HepG2 (cell line): ENCODE results near the gene SYS1. TPM values are rescaled to one million over a fixed set of nuclear protein-coding genes. Genes with fewer than 3 reads are reported as not detected.

ENCODE experiments used
- ATAC-seq: fragments of 200-7000 bp; cut with Tn5 transposase; 3 replicates; pipeline ENCODE4 v1.9.1; 2020; ENCODE audit warnings: mild to moderate bottlenecking, moderate library complexity
- BruUV-seq: library from RNA; stranded (reverse); fragments of 400-500 nt; replicated peaks from 2 replicates; lab custom pipeline; 2021; lab: Mats Ljungman, UMichigan
- CTCF ChIA-PET: fragments of 300-600 bp; formaldehyde crosslinking; extraction: SDS; loops from one replicate; lab custom pipeline; 2021; ENCODE audit warnings: low total read pairs, inconsistent platforms, low intra/inter-chr PET ratio; lab: Yijun Ruan, JAX
- POLR2A ChIA-PET: fragments of 350-600 bp; sonication (Branson Sonifier 250); formaldehyde crosslinking; loops from one replicate; lab custom pipeline; 2020; ENCODE audit warnings: antibody characterized with exemption, inconsistent platforms; lab: Yijun Ruan, JAX
- DNase-seq: peaks from one replicate; pipeline ENCODE4 v3.0.0-alpha.2; 2015; ENCODE audit warnings: low spot score
- FAIRE-seq: peaks from 3 replicates; lab custom pipeline; 2011; peaks lifted over from hg19 to GRCh38; lab: Jason Lieb, UNC
- H2AFZ ChIP-seq: one replicate; pipeline ENCODE4 v1.6.1; 2011; ENCODE audit warnings: low read length, inconsistent platforms
- H3K27ac ChIP-seq: fragments of 300-600 bp; 3 replicates; pipeline ENCODE4 v1.8.0; 2011; ENCODE audit warnings: mixed run types, mild to moderate bottlenecking, mixed read lengths, low read length, inconsistent platforms; ENCODE audit not compliant: insufficient read depth; ENCODE audit errors: extremely low read length
- H3K27me3 ChIP-seq, 2 experiments: fragments of 200-600 bp in 1 of 2; 2 replicates in 1 of 2; 3 replicates in 1 of 2; pipeline versions ENCODE4 v1.6.0 to v1.8.0; 2011; ENCODE audit warnings: low read length in 2 of 2, mild to moderate bottlenecking in 2 of 2, moderate library complexity in 2 of 2, inconsistent platforms in 1 of 2; ENCODE audit not compliant: insufficient read depth in 2 of 2, control insufficient read depth in 1 of 2
- H3K36me3 ChIP-seq, 2 experiments: fragments of 200-600 bp in 1 of 2; replicated peaks in 1 of 2; 2 replicates in 1 of 2; 3 replicates in 1 of 2; pipeline versions ENCODE4 v1.5.1 to v1.8.0; 2011; ENCODE audit warnings: low read length in 2 of 2, inconsistent platforms in 1 of 2; ENCODE audit not compliant: insufficient read depth in 2 of 2, control insufficient read depth in 1 of 2
- H3K4me1 ChIP-seq: 2 replicates; pipeline ENCODE4 v1.5.1; 2012; ENCODE audit warnings: low read length, inconsistent platforms; ENCODE audit not compliant: insufficient read depth
- H3K4me2 ChIP-seq: 2 replicates; pipeline ENCODE4 v1.6.0; 2011; ENCODE audit warnings: low read depth, low read length, inconsistent platforms
- H3K4me3 ChIP-seq, 3 experiments: fragments of 200-600 bp in 1 of 3; sonication (generic), shearing (Covaris generic) in 1 of 3; replicated peaks in 1 of 3; 2 replicates each; pipeline ENCODE4 v1.5.1; 2011 to 2016; ENCODE audit warnings: low read length in 3 of 3, inconsistent platforms in 2 of 3, low read depth in 2 of 3, mild to moderate bottlenecking in 2 of 3, control low read depth in 1 of 3, mixed read lengths in 1 of 3; ENCODE audit not compliant: insufficient read depth in 1 of 3
- H3K79me2 ChIP-seq: one replicate; pipeline ENCODE4 v1.6.1; 2011; ENCODE audit warnings: low read length, inconsistent platforms; ENCODE audit not compliant: insufficient read depth
- H3K9ac ChIP-seq: 2 replicates; pipeline ENCODE4 v1.6.0; 2011; ENCODE audit warnings: mild to moderate bottlenecking, low read depth, low read length, inconsistent platforms; ENCODE audit not compliant: insufficient read depth
- H3K9me3 ChIP-seq: 2 replicates; pipeline ENCODE4 v1.5.1; 2012; ENCODE audit warnings: mild to moderate bottlenecking, low read length
- H4K20me1 ChIP-seq: 2 replicates; pipeline ENCODE4 v1.6.0; 2011; ENCODE audit warnings: inconsistent platforms, mild to moderate bottlenecking, low read length, moderate library complexity; ENCODE audit not compliant: insufficient read depth
- GABPA ChIP-seq, 2 experiments: IDR thresholded peaks; 2 replicates each; pipeline ENCODE4 v1.6.1; 2011 to 2016; ENCODE audit warnings: low read depth in 2 of 2, low read length in 1 of 2, missing biosample characterization in 1 of 2, missing genetic modification characterization in 1 of 2
- HMG20B ChIP-seq: conservative IDR thresholded peaks from 2 replicates; pipeline ENCODE4 v1.6.1; 2016; ENCODE audit warnings: missing genetic modification reagents, missing compliant biosample characterization
- MIER2 ChIP-seq: IDR thresholded peaks from 2 replicates; pipeline ENCODE4 v1.6.1; 2016; ENCODE audit warnings: missing biosample characterization, missing genetic modification reagents
- NCOA1 ChIP-seq: sonication (generic); formaldehyde crosslinking; IDR thresholded peaks from 2 replicates; pipeline ENCODE4 v1.9.0; 2021; ENCODE audit warnings: missing genetic modification reagents
- NFKBIZ ChIP-seq: IDR thresholded peaks from 2 replicates; pipeline ENCODE4 v1.6.1; 2018; ENCODE audit warnings: missing genetic modification reagents, missing compliant biosample characterization
- RBFOX2 ChIP-seq: fragments of 200-400 bp; formaldehyde crosslinking; IDR thresholded peaks from 2 replicates; pipeline ENCODE4 v1.6.1; 2017; ENCODE audit warnings: low read depth, mild to moderate bottlenecking, low read length
- STAG1 ChIP-seq: sonication (generic); formaldehyde crosslinking; IDR thresholded peaks from 2 replicates; pipeline ENCODE4 v1.4.0; 2020; ENCODE audit warnings: missing genetic modification reagents
- TOE1 ChIP-seq: sonication (generic); formaldehyde crosslinking; IDR thresholded peaks from 2 replicates; pipeline ENCODE4 v1.4.0; 2020; ENCODE audit warnings: mild to moderate bottlenecking, missing genetic modification reagents
- TOPORS ChIP-seq: sonication (generic); formaldehyde crosslinking; IDR thresholded peaks from 2 replicates; pipeline ENCODE4 v1.8.0; 2023; ENCODE audit warnings: mild to moderate bottlenecking, missing genetic modification reagents
- ZNF382 ChIP-seq: sonication (generic); formaldehyde crosslinking; IDR thresholded peaks from 2 replicates; pipeline ENCODE4 v1.5.0; 2020; ENCODE audit warnings: missing genetic modification reagents, mild to moderate bottlenecking, borderline replicate concordance
- ZNF460 ChIP-seq: sonication (generic); formaldehyde crosslinking; IDR thresholded peaks from 2 replicates; pipeline ENCODE4 v1.5.1; 2020; ENCODE audit warnings: missing genetic modification reagents, mild to moderate bottlenecking, borderline replicate concordance
- WGBS: methylation state at CpG from one replicate; pipeline ENCODE4 v1.1.6; 2017; ENCODE audit warnings: low lambda C conversion rate; 5-methylcytosine and 5-hydroxymethylcytosine counted together
- in situ Hi-C: cut with HindIII; loops from 2 replicates; pipeline ENCODE4 v1.10.0; 2017; ENCODE audit warnings: low pct_unique_long_range_greater_than_20kb; ENCODE audit not compliant: extremely low pct_ligation_motif_present
- intact Hi-C: fragments of 100-400 bp; cut with micrococcal nuclease; formaldehyde crosslinking; loops from one replicate; pipeline ENCODE4 v1.10.0; 2022; ENCODE audit not compliant: unreplicated experiment
- polyA plus RNA-seq, 8 experiments: library from polyadenylated mRNA; depleted of rRNA in 3 of 8; stranded (reverse) in 7 of 8; unstranded in 1 of 8; fragments of >200 nt; fragmentation: Illumina TruSeq in 4 of 8; extraction: Trizol in 4 of 8; gene quantifications; 2 replicates each; pipeline versions ENCODE4 v1.2.1 to v1.2.3, GENCODE V29; 2011 to 2016; ENCODE audit warnings: low read depth in 4 of 8, missing spikeins in 1 of 8, mixed read lengths in 1 of 8; ENCODE audit not compliant: insufficient read depth in 1 of 8
- total RNA-seq, 5 experiments: library from RNA; depleted of rRNA; stranded (reverse); fragments of >200 nt; fragmentation: Illumina TruSeq; extraction: Trizol; gene quantifications; 2 replicates each; pipeline ENCODE4 v1.2.3, GENCODE V29; 2016; ENCODE audit warnings: low read depth in 1 of 5
- TF ChIP-seq, protein P1 (sequence below): sonication (generic); formaldehyde crosslinking; IDR thresholded peaks from 2 replicates; pipeline ENCODE4 v1.8.0; 2022; ENCODE audit warnings: mild to moderate bottlenecking, missing genetic modification reagents, moderate library complexity
- TF ChIP-seq, protein P2 (sequence below): sonication (generic); formaldehyde crosslinking; IDR thresholded peaks from 2 replicates; pipeline ENCODE4 v1.5.0; 2020; ENCODE audit warnings: mild to moderate bottlenecking, missing genetic modification reagents, moderate library complexity
- TF ChIP-seq, protein P3 (sequence below), 2 experiments: sonication (generic) in 1 of 2; formaldehyde crosslinking in 1 of 2; IDR thresholded peaks; 2 replicates each; pipeline versions ENCODE4 v1.6.1 to v1.9.0; 2014 to 2022; ENCODE audit warnings: antibody characterized with exemption in 1 of 2, borderline replicate concordance in 1 of 2, inconsistent platforms in 1 of 2, low read depth in 1 of 2, missing genetic modification reagents in 1 of 2

The SYS1 gene
- total and polyA plus RNA-seq, 2 of the 13 experiments (the other 11 are each of a cell fraction or from before 2014, with no cell fraction given), result 38.3 to 65.6 TPM

DNA sequence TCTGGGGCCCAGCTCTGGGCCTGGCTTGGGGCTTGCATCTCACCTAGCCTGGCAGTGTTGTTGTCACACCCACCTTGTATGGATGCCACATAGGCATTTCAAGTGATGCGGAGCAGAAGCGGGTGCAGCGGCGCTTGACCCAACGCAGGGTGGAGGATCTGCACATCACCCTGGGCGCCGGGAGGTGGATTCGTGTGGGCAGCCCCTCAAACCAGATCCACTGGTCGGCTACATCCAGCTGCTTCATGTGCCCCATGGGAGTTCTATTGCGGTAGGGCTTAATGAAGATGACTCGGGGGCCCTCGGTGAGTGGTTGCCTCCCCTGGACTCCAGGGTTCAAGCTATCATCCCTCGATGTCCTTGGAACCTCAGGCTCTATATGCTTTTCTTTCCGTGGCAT, 12.0 kb downstream of the SYS1 start (continued):
- no peak for TF ChIP-seq NCOA1 (CRISPR knock-in tag)
- TF ChIP-seq TOPORS, result no peak
- no peak for TF ChIP-seq STAG1
- TF ChIP-seq, all 625 proteins: peak for 0

DNA sequence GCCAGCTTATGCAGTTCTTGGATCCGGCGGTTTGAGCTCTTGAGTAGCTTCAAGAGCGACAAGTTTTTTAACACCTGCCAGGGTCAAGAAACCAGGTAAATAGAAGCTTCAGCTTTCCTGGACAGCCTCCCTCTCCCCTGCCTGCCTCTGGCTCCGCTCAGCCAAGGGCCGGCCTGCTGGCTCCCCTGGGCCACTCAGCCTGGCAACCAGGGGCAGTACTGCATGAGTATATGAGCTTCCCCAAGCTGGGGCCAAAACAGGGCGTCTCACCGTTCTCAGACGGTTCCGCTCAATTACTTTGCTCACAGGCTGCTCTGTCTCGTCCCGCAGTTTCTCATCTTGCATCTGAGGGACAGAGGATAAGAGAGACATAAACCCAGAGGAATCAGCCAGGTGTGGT, 14.3 kb downstream of the SYS1 start:
- in situ Hi-C loops, result no loop called here
- no TSS peak for BruUV-seq

More for the DNA sequence above, 14.3 kb downstream of the SYS1 start:
- Histone ChIP-seq H3K4me1 (peaks cover 8% of the 10 kb centered on the region), H3K9me3 (no peaks in the 10 kb centered on the region), H3K27me3 (no peaks in the 10 kb centered on the region), H2AFZ (no peak overlapping the region), H3K4me2 (no peak overlapping the region), H4K20me1 (no peaks in the 10 kb centered on the region), H3K27ac (no peak overlapping the region), H3K36me3 (no peaks in the 10 kb centered on the region; a peak in 1 of 5 replicates), H3K9ac (no peak overlapping the region), H3K79me2 (no peaks in the 10 kb centered on the region), H3K4me3 (no peak overlapping the region)
- no peak for FAIRE-seq
- ATAC-seq, result no peak
- TF ChIP-seq ZNF382 (CRISPR knock-in tag) (no peak), MIER2 (CRISPR knock-in tag) (no peak), NFKBIZ (CRISPR knock-in tag) (no peak), ZNF460 (CRISPR knock-in tag) (no peak), RBFOX2 (no peak), GABPA (IDR thresholded peaks at IDR 0.05; ENCODE audit: low read depth, low read length) (no peak), GABPA (CRISPR knock-in tag; IDR thresholded peaks at IDR 0.05; ENCODE audit: low read depth) (no peak), HMG20B (CRISPR knock-in tag) (no peak), TOE1 (CRISPR knock-in tag) (no peak)
- TF ChIP-seq, protein P1, sequence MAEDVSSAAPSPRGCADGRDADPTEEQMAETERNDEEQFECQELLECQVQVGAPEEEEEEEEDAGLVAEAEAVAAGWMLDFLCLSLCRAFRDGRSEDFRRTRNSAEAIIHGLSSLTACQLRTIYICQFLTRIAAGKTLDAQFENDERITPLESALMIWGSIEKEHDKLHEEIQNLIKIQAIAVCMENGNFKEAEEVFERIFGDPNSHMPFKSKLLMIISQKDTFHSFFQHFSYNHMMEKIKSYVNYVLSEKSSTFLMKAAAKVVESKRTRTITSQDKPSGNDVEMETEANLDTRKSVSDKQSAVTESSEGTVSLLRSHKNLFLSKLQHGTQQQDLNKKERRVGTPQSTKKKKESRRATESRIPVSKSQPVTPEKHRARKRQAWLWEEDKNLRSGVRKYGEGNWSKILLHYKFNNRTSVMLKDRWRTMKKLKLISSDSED (CRISPR knock-in tag), result no peak
- TF ChIP-seq, protein P2, sequence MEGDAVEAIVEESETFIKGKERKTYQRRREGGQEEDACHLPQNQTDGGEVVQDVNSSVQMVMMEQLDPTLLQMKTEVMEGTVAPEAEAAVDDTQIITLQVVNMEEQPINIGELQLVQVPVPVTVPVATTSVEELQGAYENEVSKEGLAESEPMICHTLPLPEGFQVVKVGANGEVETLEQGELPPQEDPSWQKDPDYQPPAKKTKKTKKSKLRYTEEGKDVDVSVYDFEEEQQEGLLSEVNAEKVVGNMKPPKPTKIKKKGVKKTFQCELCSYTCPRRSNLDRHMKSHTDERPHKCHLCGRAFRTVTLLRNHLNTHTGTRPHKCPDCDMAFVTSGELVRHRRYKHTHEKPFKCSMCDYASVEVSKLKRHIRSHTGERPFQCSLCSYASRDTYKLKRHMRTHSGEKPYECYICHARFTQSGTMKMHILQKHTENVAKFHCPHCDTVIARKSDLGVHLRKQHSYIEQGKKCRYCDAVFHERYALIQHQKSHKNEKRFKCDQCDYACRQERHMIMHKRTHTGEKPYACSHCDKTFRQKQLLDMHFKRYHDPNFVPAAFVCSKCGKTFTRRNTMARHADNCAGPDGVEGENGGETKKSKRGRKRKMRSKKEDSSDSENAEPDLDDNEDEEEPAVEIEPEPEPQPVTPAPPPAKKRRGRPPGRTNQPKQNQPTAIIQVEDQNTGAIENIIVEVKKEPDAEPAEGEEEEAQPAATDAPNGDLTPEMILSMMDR (CRISPR knock-in tag), result no peak
- TF ChIP-seq, protein P3, sequence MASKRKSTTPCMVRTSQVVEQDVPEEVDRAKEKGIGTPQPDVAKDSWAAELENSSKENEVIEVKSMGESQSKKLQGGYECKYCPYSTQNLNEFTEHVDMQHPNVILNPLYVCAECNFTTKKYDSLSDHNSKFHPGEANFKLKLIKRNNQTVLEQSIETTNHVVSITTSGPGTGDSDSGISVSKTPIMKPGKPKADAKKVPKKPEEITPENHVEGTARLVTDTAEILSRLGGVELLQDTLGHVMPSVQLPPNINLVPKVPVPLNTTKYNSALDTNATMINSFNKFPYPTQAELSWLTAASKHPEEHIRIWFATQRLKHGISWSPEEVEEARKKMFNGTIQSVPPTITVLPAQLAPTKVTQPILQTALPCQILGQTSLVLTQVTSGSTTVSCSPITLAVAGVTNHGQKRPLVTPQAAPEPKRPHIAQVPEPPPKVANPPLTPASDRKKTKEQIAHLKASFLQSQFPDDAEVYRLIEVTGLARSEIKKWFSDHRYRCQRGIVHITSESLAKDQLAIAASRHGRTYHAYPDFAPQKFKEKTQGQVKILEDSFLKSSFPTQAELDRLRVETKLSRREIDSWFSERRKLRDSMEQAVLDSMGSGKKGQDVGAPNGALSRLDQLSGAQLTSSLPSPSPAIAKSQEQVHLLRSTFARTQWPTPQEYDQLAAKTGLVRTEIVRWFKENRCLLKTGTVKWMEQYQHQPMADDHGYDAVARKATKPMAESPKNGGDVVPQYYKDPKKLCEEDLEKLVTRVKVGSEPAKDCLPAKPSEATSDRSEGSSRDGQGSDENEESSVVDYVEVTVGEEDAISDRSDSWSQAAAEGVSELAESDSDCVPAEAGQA (IDR thresholded peaks at IDR 0.05; ENCODE audit: low read depth), result no peak
- TF ChIP-seq, protein P3 (CRISPR knock-in tag; IDR thresholded peaks at IDR 0.05; ENCODE audit: borderline replicate concordance), result no peak
- POLR2A ChIA-PET, result interaction anchor here (1.0 to 5.5 kb wide), 2 partner anchors 14 to 60 kb away, joined by 4 to 51 read pairs; partner anchors contain the start of gene SYS1
- CTCF ChIA-PET, result no interaction called here
- intact Hi-C loops, result no loop called here
- DNase-seq, result no peak
- 88% methylated on average over 11 of the region's 11 CpGs for WGBS
